ENCODE results near the gene SV2C.

- TF ChIP-seq CTCF (IDR thresholded peaks at IDR 0.05 in 2 of 3, conservative IDR thresholded peaks at IDR 0.05 in 1 of 3; ENCODE audit: borderline replicate concordance in 1 of 3, insufficient read depth in 1 of 3, low read depth in 2 of 3, low read length in 2 of 3) (no peak), POLR2AphosphoS5 (IDR thresholded peaks at IDR 0.05; ENCODE audit: low read depth, low read length) (no peak), EGR1 (IDR thresholded peaks at IDR 0.05; ENCODE audit: low read depth) (no peak), SIN3A (IDR thresholded peaks at IDR 0.05; ENCODE audit: low read depth) (no peak), JUND (IDR thresholded peaks at IDR 0.05) (no peak), SP1 (IDR thresholded peaks at IDR 0.05; ENCODE audit: low read depth) (no peak), FOSL1 (IDR thresholded peaks at IDR 0.05; ENCODE audit: low read depth) (no peak)
- TF ChIP-seq, protein P1, sequence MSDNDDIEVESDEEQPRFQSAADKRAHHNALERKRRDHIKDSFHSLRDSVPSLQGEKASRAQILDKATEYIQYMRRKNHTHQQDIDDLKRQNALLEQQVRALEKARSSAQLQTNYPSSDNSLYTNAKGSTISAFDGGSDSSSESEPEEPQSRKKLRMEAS (IDR thresholded peaks at IDR 0.05) = no peak
These were observed 305.1 kb downstream of the SV2C start for GRCh38 chr5:76388236-76388635.

Measured in HCT116 (cell line).